22Rv1 (cell line): ENCODE results near the gene TRIM38.

ENCODE experiments used
- CTCF ChIP-seq: fragments of 450-650 bp; IDR thresholded peaks from 2 replicates; pipeline ENCODE4 v1.5.1; 2017; ENCODE audit warnings: mild to moderate bottlenecking
- ZFX ChIP-seq: fragments of 450-650 bp; IDR thresholded peaks from 2 replicates; pipeline ENCODE4 v1.6.1; 2017; ENCODE audit warnings: antibody characterized with exemption, borderline replicate concordance

- TF ChIP-seq CTCF (no peak), ZFX (no peak)
These were observed 16.0 kb upstream of the TRIM38 start for GRCh38 chr6:25946631-25947030.
